ENCODE results near the gene CSNK2A1.
"Not testable (repeated sequence)": the region's sequence is repeated elsewhere in the genome, so short reads cannot be mapped to it uniquely, and the experiment has no call there.

Gene CSNK2A1

DNA sequence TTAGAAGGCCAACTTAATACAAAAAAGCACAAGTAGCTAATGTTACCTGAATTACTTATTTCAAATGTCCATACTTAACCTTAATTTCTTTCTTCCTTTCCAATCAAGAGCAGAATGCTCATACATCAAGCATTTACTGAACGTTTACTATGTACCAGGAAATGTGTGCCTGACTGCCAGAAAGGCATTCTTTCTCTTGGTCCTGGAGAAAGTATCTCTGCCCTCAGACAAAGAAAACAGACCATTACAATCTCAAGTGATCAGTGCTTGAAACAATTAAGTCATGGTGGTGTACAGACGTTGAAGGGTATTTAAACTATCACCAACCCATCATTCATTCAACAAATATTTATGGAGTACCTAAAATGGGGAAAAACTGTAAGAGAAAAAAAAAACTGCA, 26.4 kb downstream of the CSNK2A1 start:
- H3K4me3 ChIP-seq (ENCODE audit: low read depth, low read length) = no peak overlapping the region
- TF ChIP-seq, protein P1, sequence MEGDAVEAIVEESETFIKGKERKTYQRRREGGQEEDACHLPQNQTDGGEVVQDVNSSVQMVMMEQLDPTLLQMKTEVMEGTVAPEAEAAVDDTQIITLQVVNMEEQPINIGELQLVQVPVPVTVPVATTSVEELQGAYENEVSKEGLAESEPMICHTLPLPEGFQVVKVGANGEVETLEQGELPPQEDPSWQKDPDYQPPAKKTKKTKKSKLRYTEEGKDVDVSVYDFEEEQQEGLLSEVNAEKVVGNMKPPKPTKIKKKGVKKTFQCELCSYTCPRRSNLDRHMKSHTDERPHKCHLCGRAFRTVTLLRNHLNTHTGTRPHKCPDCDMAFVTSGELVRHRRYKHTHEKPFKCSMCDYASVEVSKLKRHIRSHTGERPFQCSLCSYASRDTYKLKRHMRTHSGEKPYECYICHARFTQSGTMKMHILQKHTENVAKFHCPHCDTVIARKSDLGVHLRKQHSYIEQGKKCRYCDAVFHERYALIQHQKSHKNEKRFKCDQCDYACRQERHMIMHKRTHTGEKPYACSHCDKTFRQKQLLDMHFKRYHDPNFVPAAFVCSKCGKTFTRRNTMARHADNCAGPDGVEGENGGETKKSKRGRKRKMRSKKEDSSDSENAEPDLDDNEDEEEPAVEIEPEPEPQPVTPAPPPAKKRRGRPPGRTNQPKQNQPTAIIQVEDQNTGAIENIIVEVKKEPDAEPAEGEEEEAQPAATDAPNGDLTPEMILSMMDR (IDR thresholded peaks at IDR 0.05; ENCODE audit: low read depth, low read length) = no peak

DNA sequence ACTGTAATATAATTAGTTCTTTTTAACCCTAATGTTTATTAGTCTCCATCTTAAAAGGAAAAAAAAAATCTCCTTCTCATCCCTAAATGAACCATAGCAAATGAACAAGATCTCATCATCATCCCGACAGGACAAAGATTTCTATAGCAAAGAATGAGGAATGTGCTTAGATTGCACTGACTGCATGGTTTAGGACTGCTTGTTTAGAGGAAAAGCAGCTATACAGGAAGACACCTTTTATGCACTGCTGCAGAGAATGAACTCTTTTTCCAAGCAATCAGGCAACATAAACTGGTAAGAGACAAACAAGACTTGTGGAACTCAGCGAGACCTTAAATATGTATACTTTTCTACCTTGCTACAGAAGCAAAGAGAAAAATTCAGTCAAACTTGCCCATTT, 26.8 kb downstream of the CSNK2A1 start:
- H3K4me3 ChIP-seq (ENCODE audit: low read depth, low read length) = no peak overlapping the region
- TF ChIP-seq, protein P1 (IDR thresholded peaks at IDR 0.05; ENCODE audit: low read depth, low read length) = no peak

DNA sequence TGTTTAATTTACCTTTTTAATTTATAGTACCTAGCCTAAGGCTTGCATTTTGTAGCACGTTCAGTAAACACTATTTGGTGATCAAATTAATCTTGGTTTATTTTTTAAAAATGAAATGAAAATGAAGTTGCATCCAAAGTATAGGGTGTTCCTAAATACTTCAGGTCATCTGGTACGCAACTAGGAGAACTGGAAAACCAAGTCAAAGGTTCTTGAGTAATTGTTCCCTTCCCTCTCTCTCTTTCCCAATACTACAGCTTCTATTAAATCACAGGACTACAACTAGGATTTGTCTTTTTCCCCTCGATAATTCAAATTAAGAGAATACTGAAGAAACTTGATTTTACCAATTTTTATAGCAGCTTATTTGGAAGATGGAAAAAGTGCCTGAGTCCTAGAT, 27.9 kb downstream of the CSNK2A1 start:
- TF ChIP-seq, protein P1 (IDR thresholded peaks at IDR 0.05; ENCODE audit: low read depth, low read length) = no peak

DNA sequence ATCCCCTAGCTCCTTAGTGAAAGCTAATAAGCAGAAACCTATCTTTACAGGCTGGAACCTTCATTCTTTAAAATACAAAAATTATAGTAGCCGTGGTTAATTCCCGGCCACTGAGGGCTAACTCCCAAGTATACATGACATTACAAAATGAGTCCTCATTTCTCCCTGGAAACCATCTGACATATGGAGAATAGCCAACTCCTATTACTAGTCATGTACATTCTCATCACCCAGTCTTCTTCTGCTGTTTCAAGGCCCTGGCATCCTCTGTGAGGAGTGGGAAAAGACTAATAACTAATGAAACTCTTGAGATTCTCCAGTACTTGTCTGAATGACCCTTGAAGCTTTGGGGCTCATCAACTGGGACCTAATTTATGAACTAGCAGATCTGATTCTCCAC, 30.2 kb downstream of the CSNK2A1 start:
- no peak overlapping the region for H3K4me3 ChIP-seq (ENCODE audit: low read depth, low read length)
- TF ChIP-seq, protein P1 (IDR thresholded peaks at IDR 0.05; ENCODE audit: low read depth, low read length) = no peak

More for the DNA sequence above, 27.9 kb downstream of the CSNK2A1 start:
- no peak overlapping the region for H3K4me3 ChIP-seq (ENCODE audit: low read depth, low read length)

DNA sequence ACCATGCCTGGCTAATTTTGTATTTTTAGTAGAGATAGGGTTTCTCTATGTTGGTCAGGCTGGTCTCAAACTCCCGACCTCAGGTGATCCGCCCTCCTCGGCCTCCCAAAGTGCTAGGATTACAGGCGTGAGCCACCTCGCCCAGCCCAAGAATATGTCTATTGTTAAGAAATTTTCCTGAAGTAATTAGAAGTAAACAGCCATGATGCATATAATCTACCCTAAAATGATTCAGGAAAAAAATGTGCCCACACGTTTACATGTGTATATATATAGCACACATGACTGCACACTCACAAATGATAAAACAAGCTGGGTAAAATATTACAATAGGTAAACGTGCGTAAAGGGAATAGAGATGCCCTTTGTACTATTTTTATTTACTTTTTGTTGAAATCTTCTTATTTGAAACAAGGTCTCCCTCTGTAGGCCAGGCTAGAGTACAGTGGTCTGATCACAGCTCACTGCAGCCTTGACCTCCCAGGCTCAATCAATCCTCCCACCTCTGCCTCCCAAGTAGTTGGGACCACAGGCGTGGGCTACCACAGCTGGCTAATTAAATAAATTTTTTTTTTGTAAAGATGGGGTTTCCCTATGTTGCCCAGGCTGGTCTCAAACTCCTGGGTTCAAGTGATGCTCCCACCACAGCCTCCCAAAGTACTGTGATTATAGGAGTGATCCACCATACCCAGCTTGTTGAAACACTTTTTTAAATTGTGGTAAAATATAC, 33.1 kb downstream of the CSNK2A1 start:
- H3K4me3 ChIP-seq (ENCODE audit: low read depth, low read length) = not testable (repeated sequence)

DNA sequence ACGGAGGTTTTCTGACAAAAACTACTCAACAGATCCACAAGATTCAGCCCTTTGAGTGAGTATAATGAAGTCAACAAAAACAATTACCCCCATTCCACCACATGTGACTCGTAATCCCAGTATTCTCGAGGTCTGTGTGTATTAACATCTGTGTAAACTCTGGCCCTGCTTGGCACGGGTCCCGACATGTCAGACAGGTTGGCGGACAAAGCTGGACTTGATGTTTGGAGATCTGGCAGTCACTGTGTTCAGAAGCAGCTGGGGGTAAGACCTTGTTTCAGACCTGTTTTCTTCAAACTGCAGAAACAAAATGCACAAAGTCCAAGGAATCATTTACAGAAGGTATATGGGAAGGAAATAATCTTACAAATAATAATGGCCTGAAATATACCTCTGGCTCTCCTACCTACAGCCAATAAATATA, 35.2 kb downstream of the CSNK2A1 start:
- H3K4me3 ChIP-seq (ENCODE audit: low read depth, low read length) = not testable (repeated sequence)

DNA sequence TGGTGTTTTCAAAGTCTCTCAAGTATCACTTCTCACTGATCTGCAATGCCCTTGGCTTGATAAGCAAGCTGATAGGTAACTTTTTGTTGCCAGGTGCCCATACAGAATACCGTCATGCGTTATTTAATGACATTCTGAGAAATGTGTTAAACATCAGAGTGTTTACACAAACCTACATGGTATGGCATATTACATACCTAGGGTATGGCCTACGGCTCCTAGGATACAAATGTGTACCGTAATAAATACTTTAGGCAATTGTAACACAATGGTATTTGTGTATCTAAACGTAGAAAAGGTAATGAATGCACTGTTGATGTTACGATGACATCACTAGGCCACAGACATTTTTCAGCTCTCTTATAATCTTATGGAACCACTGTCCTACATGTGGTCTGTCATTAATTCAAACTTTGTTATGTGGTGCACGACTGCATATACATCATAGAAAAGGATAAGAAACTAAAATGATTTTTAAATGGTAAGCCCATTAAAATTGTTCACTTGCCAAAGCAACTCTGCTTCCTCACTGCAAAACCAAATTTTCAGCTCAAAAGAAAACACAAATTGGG, 35.7 kb downstream of the CSNK2A1 start:
- H3K4me3 ChIP-seq (ENCODE audit: low read depth, low read length) = no peak overlapping the region
- TF ChIP-seq, protein P1 (IDR thresholded peaks at IDR 0.05; ENCODE audit: low read depth, low read length) = no peak

DNA sequence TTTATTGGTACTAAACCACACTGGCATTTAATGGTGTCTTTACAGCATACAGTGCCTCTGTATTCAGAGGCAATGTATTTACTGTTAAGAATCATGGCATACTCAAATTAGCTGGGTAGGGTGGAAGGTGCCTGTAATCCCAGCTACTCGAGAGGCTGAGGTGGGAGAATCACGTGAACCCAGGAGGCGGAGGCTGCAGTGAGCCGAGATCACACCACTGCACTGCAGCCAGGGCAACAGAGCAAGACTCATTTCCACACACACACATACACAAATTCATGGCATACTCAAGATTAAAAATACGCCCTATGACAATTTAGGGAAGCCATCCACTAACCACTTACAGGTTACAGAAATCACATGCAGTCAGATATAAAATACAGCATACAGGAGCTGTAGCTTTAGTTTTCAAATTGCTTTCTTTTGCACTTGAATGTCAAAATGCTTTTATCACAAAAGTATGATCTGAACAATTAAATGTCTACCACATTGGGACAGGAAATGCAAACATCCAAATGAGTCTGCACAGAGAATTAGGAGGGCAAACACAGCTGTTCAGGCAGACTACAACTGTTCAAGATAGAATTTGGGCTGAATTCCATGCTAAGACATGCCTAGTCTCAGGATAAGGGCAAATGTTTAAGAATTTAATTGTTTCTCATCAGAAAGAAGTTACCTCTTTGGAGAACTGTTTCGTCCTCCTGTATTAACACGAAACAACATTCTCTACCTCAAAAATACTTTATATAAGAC, 36.4 kb downstream of the CSNK2A1 start:
- TF ChIP-seq, protein P1 (IDR thresholded peaks at IDR 0.05; ENCODE audit: low read depth, low read length) = no peak

More for the DNA sequence above, 36.4 kb downstream of the CSNK2A1 start:
- H3K4me3 ChIP-seq (ENCODE audit: low read depth, low read length) = no peak overlapping the region

All from WI38 (cell line).